ENCODE results near the gene STON1.
"Not testable (repeated sequence)": the region's sequence is repeated elsewhere in the genome, so short reads cannot be mapped to it uniquely, and the experiment has no call there.

STON1 gene

DNA sequence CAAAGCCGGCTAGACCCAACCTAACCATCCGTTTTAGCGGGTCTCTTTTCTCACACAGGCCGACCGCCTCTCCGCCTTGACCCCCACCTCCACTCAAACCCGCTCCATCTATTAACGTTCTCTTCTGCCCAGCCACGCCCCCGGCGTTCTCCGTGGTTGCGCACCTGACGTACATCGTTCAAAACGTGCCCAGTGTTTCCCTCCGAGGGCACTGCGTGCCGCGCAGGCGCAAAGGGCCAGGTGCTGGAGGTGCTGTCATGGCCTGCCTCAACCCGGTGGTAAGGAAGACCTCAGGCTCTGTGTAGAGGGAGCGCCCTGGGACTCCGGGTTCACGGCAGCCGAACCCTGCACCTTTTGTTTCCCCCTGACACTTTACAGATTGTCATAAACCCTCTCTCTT lies 87.7 kb downstream of the STON1 start, which contains the start of gene GTF2A1L:
Gene GTF2A1L, plus strand, starts transcription at position 239 of the 400 bp plus-strand sequence. Its CDS starts 19 bp downstream, at position 258.
- no peak for DNase-seq (ENCODE audit: low read depth)

DNA sequence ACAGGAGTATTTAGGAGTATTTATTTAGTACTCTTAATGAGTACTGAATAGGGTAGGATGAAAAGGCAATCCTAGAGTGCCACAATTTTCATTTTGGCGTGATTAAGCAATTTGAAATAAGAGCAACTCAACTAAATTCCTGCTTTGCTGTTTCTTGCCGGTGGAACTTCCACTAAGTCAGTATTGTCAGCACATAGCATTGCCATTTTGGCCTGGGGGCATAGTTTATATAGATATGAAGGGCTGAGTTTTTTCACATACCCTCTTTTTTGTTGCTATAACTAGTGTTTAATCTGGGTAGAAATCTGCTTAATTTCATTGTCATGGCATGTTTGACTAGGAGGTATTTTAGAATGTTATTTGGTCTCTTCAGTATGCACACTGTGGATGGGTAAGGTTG lies 89.6 kb downstream of the STON1 start:
- DNase-seq (ENCODE audit: low read depth): no peak

DNA sequence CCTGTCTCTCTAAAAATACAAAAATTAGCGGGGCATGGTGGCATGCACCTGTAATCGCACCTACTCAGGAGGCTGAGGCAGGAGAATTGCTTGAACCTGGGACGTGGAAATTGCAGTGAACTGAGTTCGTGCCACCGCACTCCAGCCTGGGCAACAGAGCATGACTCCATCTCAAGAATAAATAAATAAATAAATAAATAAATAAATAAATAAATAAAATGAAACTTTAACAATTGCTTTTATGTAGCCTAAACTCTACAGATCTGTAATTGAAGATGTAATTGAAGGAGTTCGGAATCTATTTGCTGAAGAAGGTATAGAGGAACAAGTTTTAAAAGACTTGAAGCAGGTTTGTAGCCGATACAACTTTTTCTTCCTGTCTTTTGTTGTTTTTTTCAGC lies 90.7 kb downstream of the STON1 start:
- DNase-seq (ENCODE audit: low read depth): no peak

DNA sequence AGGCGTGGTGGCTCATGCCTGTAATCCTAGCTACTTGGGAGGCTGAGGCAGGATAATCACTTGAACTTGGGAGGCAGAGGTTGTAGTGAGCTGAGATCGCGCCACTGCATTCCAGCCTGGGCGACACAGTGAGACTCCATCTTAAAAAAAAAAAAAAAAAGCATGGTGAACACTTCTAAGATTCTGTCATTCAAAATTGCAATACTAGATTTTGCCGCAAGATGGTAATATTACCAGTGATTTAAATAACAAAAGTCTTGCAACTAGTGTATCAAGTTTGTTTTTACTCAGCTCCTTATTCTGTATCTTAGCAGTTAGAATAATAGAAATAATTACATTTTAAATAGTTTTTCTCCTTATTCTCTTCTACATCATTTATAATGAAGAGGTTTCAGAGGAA lies 92.7 kb downstream of the STON1 start:
- DNase-seq (ENCODE audit: low read depth): not testable (repeated sequence)

DNA sequence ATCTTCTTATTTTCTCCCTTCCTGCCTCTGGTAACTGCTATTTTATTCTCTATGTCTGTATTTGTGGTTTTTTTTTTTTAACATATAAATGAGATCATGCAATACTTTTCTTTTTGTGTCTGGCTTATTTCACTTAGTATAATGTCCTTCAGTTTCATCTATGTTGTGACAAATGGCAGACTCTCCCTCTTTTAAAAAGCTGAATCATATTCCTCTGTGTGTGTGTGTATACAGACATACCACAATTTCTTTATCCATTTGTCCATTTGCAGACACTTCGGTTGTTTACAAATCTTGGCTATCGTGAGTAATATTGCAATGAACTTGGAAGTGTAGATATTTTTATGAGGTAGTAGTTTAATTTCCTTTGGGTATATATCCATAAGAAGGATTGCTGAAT lies 94.7 kb downstream of the STON1 start:
- no peak for DNase-seq (ENCODE audit: low read depth)

DNA sequence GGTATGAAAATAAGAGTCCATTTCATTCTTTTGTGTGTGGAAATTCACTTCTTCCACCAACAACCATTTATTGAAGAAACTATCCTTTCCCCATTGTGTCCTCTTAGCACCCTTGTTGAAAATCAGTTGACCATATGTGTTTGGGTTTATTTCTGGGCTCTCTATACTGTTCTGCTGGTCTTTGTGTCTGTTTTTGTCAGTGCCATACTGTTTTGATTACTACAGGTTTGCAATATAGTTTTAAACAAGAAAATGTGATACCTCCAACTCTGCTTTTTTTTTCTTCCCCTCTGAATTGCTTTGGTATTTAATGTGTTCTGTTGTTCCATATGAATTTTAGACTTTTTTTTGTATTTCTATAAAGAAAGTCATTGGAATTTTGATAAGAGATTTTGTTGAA lies 96.1 kb downstream of the STON1 start:
- DNase-seq (ENCODE audit: low read depth): no peak

DNA sequence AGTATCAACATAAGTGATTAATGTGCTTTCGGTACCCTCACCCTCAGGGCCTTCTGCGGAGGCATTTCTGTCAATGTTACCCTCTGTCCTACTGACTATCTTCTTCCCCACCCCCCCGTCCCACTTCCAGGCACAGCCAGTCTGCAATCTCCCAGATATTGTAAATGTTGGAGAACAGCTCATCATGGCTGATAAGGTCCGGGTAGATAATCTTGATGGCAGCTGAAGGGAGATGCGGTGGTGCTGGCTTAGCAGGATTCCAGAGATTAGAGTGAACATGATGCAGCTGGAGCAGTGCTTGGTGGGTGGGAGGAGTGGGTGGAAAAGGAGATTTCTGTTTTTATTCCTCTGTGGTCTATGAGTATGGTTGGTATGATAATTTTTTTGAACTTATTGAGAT lies 103.2 kb downstream of the STON1 start:
- DNase-seq (ENCODE audit: low read depth): no peak

DNA sequence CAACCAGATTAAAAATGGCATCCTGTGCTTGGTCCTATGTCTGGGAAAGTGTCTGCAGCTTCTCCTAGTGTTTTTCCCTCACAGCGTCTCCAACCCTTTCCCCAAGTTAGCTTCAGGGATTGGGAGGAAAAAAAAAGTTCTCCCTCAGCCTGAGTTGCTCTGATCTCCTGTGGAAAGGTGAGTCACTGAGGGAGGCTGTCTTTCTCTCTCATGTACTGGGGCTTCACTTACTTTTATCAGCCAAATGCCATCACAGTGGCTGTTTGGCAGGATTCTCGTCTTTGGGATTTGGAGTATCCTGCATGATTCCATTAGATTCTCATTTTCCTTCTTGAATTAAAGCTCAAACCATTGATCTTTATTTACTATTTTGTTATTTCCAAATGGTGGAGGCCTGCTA lies 105.8 kb downstream of the STON1 start:
- no peak for DNase-seq (ENCODE audit: low read depth)

DNA sequence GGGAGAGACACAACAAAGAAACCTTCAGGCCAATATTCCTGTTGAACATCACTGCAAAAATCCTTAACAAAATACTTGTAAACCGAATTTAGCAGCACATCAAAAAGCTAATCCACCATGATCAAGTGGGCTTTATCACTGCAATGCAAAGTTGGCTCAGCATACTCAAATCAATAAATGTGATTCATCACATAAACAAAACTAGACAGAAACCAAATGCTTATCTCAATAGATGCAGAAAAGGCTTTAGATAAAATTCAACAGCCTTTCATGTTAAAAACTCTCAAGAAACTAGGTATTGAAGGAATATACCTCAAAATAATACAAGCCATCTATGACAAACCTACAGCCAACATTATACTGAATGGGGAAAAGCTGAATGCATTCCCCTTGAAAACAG lies 108.3 kb downstream of the STON1 start:
- no peak for DNase-seq (ENCODE audit: low read depth)
